PC-3 (cell line): Measurements from ENCODE around the gene MDFIC.

Experiments
- EZH2 ChIP-seq: fragments of 300-600 bp; sonication (generic); IDR thresholded peaks from one replicate; pipeline ENCODE4 v1.6.1; 2017; ENCODE audit warnings: antibody characterized with exemption, mild to moderate bottlenecking, low read length; ENCODE audit not compliant: unreplicated experiment
- TF ChIP-seq, protein P1 (sequence below): fragments of 300-600 bp; sonication (generic); conservative IDR thresholded peaks from 2 replicates; pipeline ENCODE4 v1.5.1; 2017; ENCODE audit warnings: antibody characterized with exemption, low read depth, mild to moderate bottlenecking, low read length

DNA sequence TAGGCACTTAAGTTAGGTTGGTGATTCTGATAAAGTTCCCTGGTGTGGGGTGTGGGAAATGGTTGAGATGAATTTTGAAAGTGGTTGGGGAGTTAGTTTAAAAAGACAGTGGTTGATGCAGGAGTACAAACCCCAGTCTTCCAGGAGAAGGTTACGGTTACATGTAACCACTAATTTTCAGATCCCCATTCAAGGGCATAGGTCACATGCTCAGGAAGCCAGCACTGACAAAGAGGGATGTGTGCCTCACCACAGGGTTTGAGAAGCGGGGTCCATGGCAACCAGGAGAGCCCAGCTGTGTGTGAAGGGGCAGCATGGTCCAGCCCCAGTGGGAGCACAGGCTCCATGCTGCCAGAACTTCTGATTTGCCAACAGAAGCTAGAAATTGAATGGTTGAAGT, 144.2 kb downstream of the MDFIC start:
- no peak for TF ChIP-seq EZH2
- TF ChIP-seq, protein P1, sequence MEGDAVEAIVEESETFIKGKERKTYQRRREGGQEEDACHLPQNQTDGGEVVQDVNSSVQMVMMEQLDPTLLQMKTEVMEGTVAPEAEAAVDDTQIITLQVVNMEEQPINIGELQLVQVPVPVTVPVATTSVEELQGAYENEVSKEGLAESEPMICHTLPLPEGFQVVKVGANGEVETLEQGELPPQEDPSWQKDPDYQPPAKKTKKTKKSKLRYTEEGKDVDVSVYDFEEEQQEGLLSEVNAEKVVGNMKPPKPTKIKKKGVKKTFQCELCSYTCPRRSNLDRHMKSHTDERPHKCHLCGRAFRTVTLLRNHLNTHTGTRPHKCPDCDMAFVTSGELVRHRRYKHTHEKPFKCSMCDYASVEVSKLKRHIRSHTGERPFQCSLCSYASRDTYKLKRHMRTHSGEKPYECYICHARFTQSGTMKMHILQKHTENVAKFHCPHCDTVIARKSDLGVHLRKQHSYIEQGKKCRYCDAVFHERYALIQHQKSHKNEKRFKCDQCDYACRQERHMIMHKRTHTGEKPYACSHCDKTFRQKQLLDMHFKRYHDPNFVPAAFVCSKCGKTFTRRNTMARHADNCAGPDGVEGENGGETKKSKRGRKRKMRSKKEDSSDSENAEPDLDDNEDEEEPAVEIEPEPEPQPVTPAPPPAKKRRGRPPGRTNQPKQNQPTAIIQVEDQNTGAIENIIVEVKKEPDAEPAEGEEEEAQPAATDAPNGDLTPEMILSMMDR: no peak
